Hindlimb muscle (tissue), 1 donor: ENCODE results near the gene MRPL44. TPM values are rescaled to one million over a fixed set of nuclear protein-coding genes. Genes with fewer than 3 reads are reported as not detected.

Experiments
- DNase-seq: peaks from one replicate; pipeline ENCODE4 v3.0.0-alpha.2; 2013
- polyA plus RNA-seq: library from polyadenylated mRNA; unstranded; fragments of 120-200 nt; gene quantifications from one replicate; pipeline ENCODE4 v1.2.1, GENCODE V29; 2013; ENCODE audit not compliant: insufficient read length

Gene MRPL44
- polyA plus RNA-seq, 1 donor, result 24.3 TPM

GRCh38 chr2:224009605-224010315 lies 52.5 kb downstream of the MRPL44 start:
- DNase-seq, result no peak

- DNase-seq, result no peak
Measured at GRCh38 chr2:224011837-224012236, 54.6 kb downstream of the MRPL44 start.

GRCh38 chr2:224014336-224014735 lies 57.1 kb downstream of the MRPL44 start:
- no peak for DNase-seq

GRCh38 chr2:224016963-224017362 lies 59.7 kb downstream of the MRPL44 start:
- DNase-seq, result no peak

Other genes starting within 250 kb of the MRPL44 start
- gene AP1S3, start 119.9 kb upstream of the MRPL44 start, polyA plus RNA-seq, result 0.86 TPM
- 29.6 TPM for gene WDFY1, start 12.1 kb upstream of the MRPL44 start, polyA plus RNA-seq
- gene SERPINE2, start 81.8 kb downstream of the MRPL44 start, polyA plus RNA-seq, result 88.6 TPM